GM19452 (cell line): Measurements from ENCODE around the gene IMPACT.
A peak's percentile ranks its signal among the peaks of the same experiment; 100 is the strongest.

Experiments
- ATAC-seq: cut with Tn5 transposase; IDR thresholded peaks from one replicate; pipeline ENCODE4 v1.9.1; 2021; ENCODE audit not compliant: unreplicated experiment

IMPACT gene, protein sequence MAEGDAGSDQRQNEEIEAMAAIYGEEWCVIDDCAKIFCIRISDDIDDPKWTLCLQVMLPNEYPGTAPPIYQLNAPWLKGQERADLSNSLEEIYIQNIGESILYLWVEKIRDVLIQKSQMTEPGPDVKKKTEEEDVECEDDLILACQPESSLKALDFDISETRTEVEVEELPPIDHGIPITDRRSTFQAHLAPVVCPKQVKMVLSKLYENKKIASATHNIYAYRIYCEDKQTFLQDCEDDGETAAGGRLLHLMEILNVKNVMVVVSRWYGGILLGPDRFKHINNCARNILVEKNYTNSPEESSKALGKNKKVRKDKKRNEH

DNA sequence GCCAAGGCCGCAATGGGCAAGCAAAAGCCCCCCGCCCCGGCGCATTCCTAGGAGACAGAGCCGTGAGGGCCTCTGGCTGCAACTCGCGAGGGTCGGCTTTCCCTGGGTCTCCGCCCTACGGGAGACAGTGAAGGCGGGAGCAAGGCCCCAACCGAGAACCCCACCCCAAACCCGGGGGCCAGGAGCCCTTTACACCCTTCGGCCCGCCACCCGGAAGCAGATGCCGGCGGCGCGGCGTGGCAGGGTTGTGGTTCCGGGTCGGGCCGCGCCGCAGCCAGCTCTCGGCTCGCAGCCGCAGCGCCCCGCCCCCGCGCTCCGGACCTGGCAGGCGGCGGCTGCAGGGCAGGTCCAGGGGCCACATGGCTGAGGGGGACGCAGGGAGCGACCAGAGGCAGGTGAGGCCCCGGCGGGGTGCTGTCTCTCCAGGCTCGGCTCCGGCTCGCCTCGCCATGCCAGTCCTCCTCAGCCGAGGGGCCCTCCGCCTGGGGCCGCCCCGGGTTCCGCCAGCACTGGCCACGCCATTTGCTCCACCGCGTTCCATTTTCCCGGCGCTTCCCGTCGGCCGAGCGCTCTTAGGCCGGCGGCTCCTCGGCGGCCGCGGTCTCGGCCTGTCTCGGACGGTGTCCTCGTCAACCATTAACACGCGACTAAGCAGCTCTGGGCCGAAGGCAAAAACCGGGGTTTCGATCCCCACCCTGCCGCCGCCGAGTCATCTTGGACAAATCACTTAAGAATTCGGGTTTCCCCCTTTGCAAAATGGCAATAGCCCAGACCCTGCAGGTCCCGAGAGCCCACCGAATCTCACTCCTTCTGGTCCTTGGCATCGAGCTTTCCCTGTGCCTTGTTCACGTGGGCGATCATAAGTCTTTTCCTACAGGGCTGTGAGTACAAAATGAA lies at the start of gene IMPACT:
TSS of gene IMPACT (plus strand) at position 273 of the 897 bp plus-strand sequence. CDS start at position 360, 87 bp downstream.
- ATAC-seq, result peak; percentile 92

DNA sequence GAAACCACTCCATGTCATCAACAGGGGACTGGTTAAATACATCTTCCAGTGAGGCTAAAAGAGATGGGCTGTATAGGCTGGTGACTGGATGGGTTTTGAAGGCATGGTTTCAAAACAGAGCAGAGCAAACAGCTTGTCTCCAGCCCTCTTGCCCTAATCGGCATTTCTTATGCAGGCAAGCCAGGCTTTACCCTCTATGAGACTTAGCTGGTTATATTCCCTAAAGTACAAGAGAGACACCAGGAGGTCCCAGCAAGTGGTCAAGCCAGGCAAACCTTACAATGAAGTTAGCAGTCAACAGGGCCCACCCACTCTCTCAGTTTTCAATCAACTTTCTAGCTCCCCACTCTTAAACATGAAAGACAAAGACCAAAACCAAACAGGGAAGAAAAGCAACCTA lies 47.9 kb upstream of the IMPACT start:
- ATAC-seq, result no peak

DNA sequence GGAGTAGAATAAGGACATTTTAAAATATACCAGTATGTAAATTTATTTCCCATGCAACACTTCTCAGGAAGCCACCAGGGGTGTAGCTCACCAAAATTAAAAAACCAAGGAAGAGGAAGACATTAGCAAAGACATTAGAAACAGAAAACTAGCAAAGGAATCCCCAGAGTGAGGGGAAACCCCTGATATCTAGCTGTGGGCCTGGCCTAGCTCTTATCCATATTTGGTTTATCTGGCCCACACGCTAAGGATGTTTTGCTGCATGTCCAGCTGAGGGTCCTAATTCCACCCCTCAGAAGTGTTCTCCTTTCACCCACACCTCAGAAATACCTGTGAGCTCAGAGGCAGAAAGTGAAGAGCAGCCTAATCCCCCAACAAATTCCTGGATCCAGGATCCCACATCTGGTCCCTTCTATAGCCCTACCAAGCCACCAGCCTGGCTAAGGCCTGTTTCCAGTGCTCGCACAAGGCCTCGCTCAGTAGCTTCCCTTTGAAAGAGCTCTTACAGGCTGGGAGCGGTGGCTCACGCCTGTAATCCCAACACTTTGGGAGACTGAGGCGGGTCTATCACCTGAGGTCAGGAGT lies 46.2 kb upstream of the IMPACT start:
- ATAC-seq, result no peak

DNA sequence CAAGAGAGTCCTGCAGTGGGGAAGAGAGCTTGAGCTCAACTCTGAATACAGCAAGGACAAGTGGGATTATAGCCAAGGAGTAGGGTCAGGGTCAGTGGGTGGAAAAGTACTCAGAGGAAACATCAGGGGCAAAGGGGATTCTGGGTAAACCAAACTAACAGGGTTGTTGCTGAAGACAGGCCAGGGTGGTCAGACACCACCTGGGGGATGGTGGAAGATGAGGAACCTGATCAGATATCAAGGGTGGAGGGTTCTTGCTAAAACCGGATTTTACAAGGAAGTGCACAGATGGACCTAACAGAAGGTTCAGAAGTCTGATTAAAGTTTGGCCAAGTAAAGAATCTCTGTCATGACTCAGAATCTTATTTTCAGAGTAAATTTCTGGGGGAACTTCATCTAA lies 45.3 kb upstream of the IMPACT start:
- no peak for ATAC-seq

DNA sequence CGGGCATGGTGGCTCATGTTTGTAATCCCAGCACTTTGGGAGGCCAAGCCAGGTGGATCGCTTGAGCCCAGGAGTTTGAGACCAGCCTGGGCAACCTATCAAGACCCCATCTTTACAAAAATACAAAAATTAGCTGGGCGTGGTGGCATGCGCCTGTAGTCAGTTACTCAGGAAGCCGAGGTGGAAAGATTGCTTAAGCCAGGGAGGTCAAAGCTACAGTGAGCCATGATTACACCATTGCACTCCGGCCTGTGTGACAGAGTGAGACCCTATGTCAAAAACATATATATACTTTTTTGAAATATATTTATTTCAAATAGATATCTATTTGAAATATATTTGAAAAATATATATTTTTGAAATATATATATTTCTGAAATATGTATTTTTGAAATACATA lies 39.8 kb upstream of the IMPACT start:
- ATAC-seq, result no peak

DNA sequence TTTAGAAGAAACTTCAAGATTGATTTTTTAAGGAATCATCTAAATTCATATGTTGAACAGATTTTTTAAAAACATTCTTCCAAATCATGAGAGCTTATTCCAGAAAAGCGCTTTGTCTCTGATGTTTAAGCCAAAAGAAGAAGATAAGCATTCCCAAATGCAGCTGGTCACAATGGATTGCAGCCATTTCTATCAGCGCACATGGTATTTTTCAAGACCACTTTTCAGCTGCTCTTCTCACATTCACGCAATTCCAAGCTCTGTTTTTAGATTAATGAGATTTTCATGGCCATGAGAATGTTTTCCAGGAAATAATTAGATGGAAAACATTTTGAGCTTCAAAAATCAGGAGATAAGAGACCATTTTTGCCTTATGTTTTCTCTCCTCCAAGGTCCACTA lies 37.5 kb upstream of the IMPACT start:
- no peak for ATAC-seq

DNA sequence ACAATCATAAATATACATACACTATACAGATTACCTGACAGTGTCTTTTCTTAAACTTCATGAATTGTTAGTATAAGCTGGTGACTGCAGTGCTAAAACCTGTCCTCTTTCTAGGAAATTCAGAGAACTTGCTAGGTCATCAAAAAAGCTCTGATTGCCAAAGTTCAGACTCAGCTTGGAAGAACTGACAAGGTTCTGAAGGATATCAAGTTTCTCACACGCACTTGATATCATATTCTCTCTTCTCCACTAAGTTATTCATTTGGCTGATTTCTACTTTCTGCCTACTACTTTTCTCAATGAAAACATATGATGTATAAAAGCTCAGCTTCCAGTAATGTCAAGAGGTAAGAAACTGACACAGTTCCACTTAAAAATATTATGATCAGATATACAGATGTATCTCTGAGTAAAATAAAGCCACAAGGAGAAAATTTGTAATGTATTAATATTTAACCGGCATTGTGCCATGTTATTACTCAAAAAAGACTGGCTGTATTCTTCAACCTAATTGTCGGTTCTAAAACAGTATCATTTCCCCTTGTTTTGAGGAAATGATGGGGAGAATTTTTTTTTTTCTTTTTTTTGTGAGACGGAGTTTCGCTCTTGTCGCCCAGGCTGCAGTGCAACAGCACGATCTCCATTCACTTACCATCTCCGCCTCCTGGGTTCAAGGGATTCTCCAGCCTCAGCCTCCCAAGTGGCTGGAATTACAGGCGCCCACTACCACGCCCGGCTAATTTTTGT lies 31.2 kb upstream of the IMPACT start:
- ATAC-seq, result no peak

DNA sequence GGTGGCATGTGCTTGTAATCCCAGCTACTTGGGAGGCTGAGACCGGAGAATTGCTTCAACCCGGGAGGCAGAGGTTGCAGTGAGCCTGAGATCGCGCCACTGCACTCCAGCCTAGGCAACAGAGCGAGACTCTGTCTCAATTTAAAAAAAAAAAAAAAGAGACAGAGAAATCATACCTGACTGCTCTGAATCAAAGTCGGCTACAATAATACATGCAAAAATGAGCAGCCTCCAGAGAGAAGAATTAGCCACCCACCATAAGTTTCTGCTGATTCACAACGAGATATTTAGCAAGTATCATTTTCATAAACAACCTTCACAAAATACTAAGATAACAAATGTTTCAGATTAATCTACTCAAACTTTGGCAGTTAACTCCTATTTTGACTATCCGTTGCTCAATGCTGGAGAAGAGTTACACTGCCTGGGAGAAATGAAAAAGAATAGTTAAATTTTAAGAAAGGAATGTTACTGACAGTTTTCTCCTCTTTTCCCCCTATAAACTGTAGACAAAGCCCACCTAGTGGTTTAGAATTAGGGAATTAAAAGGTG lies 30.3 kb upstream of the IMPACT start:
- ATAC-seq, result no peak

DNA sequence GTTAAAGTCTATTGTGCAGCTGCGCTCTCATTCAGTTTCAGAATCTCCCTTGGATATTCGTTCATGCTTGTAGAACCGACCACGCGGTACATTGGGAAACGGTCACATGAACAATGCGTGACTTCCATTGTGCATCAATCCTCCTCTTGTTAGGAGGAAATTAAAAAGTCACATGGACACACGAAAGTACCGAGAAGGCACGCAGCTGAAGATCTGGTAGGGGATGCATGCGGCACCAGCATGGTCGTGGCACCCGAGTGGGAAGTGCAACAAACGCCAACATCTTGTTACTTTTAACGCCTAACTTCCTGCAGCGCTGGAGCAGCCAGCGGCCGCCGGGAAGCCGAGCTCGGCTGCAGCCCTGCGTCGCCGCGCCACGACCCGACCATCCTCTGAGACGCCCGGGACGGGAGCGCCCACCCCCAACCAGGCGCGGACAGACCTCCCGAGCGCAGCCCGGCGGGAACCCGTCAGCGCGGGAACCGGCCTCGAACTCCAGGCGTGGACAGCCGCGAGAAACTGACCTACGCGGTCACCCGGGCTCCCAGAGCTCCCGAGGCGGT lies 29.3 kb upstream of the IMPACT start:
- ATAC-seq, result no peak

DNA sequence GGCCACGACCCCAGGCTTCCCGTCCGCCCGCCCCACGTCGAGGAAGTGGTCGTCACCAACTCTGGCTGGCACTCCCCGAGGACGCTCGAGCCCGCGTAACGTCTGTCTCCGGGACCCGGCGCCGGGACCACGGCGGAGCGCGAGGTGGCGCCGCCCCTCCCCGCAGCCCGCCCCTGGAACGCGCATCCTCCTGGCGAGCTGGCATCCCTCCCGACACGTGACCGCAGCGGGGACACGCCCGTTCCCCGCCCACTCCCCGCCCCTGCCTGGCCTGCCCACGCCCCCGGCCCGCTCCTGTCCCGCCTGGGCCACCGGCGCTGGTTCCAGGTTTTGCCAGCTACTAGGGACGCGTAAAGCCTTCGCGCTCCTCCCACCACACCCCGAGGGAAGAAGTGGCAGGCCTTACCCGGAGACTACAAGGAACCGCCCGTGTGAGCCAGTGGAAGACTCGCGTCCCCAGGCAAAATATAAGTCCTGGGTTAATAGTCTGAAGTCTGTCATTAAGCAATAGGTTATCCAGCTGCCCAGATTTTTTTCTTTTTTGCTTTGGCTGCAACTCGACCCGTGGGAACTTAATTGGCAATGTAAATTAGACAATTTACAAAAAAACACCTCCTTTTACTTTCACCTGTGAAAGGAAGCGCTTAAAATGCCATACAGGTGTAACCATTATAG lies 28.6 kb upstream of the IMPACT start, which contains the start of gene OSBPL1A:
TSS of gene OSBPL1A (minus strand) at position 131 of the 675 bp plus-strand sequence. CDS start 20,291 bp downstream, outside the sequence.
- ATAC-seq, result no peak

DNA sequence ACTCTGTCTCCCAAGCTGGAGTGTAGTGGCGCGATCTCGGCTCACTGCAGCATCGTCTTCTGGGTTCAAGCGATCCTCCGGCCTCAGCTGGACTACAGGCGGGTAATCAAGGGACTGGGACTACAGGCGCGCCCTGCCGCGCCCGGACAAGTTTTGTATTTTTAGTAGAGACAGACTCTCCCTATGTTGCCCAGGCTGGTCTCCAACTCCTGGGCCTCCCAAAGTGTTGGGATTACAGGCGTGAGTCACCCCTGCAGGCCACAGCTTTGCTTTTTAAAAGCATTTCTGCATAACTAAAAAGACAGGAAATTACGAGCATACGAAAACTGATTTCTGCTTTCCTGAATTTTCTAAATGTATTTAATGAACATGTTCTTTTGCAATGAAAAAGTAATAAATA lies 27.9 kb upstream of the IMPACT start:
- ATAC-seq, result no peak

DNA sequence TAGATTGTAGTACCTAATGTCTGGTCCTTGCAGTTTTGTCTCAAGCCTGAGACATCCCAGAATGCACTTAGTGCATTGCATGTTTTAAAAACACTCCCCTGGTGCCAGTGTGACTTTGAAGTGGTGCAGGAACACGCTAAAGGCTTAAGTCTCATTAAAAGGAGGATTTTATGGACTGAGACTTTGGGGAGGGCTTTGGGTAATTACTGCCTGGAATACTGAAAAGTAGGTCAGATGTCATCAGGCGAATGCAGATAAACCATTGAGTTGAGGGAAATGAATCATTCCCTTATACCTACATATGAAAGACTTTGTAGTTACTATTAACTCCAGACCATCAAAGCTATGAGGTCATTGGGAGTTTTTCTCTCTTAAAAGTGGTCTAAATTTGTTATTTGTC lies 25.9 kb upstream of the IMPACT start:
- ATAC-seq, result no peak

DNA sequence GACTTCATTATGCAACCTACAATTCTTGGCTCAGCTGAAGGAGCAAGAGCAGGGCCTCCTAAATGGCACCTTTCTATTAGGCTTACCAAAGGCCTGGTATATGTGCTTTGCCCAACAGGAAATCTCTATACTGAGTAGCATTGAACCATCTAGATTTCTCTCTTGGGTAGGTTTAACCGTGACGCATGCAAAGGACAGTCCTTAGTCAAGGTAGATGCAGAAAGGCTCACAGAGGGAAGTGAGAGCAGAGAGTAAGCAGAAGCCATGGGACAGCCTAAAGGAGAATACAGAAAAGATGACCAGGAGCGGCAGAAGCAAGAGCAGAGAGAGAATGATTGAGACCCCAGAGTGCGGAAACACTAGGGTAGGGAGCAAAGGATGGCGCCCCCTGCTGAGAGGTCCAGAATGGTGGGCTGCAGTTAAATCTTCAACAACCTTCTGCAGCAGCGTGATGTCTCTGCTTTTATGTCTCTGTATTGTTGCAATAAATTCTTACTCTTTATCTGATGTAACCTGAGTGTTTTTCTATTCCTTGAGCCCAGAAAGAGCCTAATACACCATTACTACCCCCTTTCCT lies 24.2 kb upstream of the IMPACT start:
- no peak for ATAC-seq

DNA sequence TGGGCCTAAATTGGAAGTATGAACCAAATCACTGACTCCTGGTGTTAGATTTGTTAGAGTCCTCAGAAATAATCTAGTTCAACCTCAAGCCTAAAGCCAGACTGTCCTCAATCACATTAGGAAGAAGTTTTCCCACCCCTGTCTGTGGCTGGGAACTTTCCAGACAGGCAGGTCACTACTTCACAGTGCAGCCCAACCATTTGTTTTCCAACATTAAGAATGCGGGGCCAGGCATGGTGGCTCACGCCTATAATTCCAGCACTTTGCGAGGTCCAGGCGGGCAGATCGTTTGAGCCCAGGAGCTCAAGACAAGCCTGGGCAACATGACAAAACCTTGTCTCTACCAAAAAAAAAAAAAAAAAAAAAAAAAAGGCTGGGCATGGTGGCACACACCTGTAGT lies 23.4 kb upstream of the IMPACT start:
- ATAC-seq, result no peak

DNA sequence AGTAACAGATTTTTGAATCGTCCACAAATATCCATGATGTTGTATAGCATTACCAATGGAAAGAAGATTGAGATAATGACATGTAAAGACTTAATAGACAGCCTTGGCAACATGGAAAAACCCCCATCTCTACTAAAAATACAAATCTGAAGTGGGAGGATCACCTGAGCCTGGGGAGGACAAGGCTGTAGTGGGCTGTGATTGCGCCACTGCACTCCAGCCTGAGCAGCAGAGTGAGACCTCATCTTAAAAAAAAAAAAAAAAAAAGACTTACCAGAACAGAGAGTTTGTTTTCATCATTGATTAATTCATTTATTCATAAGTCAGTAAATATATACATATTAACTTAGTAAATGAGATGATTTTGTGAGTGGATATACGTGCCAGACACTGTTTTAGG lies 21.9 kb upstream of the IMPACT start:
- ATAC-seq, result no peak

DNA sequence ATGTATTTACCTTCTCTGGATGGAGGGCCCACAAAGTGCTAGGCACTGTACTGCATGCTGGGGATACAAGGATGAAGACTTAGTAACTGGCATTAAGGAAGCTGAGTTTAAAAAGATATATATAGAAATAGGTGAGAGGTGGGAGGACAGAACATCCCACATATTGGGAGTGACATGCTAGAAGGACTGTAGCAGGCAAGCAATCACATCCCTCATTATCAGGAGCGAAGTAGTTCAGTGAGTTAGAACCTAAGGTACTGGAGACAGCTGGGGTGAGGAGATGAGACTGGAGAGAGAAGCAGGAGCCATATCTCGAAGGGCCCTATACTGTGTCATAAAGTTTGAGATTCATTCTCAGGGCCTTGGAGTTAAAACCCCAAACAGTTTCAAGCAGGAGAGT lies 18.0 kb upstream of the IMPACT start:
- ATAC-seq, result no peak

DNA sequence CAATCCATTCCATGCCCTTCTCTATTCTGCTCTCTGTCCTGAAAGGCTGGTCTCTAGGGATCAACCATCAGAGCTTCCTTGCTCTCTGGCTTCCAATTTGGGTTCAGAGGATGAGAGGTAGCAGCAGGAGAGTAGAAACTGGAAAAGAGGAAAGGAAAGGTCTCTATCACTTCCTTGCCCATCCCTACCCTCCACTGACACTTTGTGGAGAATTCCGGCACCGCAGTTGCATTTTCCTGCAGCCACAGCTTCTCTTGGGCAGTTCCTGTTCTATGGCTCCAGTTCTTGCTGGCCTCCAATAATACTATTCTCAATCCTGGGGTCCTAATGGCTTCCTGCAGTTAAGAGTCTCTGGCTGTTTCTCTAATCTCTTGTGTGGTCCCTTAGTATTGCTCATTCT lies 13.3 kb upstream of the IMPACT start:
- ATAC-seq, result no peak

DNA sequence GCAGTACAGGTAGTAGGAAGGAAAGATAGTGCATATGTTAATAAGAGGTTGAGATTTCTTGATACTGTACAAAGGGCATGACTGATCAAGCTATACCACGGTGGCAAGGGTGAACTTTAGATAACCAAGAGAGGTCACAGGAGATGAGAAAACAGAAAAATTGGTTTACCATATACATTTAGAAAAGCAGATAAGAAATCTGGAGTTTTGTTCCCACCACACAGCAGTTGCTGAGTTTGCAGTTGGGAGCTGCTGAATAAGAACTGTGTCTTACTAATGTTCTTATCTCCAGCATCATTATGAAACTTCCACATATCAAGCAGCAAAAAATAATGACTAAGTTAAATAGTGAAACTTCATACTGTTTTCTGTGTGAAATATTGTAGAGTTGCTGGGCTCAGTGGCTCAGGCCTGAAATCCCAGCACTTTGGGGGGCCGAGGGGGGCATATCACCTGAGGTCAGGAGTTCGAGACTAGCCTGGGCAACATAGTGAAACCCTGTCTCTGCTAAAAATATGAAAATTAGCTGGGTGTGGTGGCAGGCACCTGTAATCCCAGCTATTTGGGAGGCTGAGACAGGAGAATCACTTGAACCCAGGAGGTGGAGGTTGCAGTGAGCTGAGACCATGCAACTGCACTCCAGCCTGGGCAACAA lies 12.0 kb upstream of the IMPACT start:
- ATAC-seq, result no peak

DNA sequence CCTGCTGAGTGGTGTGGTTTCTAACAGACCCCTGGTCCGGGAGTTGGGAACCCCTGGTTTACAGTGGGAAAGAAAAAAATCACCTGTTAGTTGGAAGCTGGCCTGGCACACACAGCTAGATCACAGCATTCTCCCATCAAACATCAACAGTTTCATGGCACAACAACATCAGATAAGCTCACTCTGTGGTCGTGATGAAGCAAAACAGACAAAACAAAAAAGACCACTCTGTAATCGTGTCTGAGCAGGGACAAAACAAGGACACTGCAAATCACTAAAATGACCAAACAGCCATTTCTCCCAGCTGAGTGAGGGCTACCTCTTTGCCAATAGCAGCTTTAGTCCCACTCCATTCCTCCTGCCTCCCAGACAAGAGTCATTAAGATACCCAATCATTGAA lies 9.0 kb upstream of the IMPACT start:
- ATAC-seq, result no peak
